B cell (primary cell): ENCODE data around the gene PPP4R3A. TPM values are rescaled to one million over a fixed set of nuclear protein-coding genes. Genes with fewer than 3 reads are reported as not detected.

ENCODE experiments used
- ATAC-seq: fragments of 200-7000 bp; cut with Tn5 transposase; one replicate; pipeline ENCODE4 v1.10.0; 2021; ENCODE audit warnings: low read depth, mild to moderate bottlenecking, moderate number of reproducible peaks, moderate library complexity
- CTCF ChIA-PET: fragments of 350-600 bp; sonication (Branson Sonifier 250); formaldehyde crosslinking; loops from one replicate; lab custom pipeline; 2021; ENCODE audit warnings: antibody characterized with exemption, inconsistent platforms; lab: Charles Lee
- POLR2A ChIA-PET: fragments of 350-600 bp; sonication (Branson Sonifier 250); formaldehyde crosslinking; loops from one replicate; lab custom pipeline; 2021; ENCODE audit warnings: antibody characterized with exemption; lab: Charles Lee
- DNase-seq: peaks from one replicate; pipeline ENCODE4 v3.0.0; 2013
- H2AFZ ChIP-seq: 2 replicates; pipeline ENCODE4 v1.6.1; 2012; ENCODE audit warnings: mild to moderate bottlenecking, low read depth, low read length; ENCODE audit not compliant: insufficient read depth, poor library complexity, severe bottlenecking
- H3K27ac ChIP-seq, 2 donors: 1 replicate in 1 of 2; 2 replicates in 1 of 2; pipeline ENCODE4 v1.5.1; 2012 to 2013; ENCODE audit warnings: low read length in 2 of 2, mild to moderate bottlenecking in 2 of 2, moderate library complexity in 1 of 2
- H3K27me3 ChIP-seq, 4 experiments: fragments of 200-600 bp in 1 of 4; sonication (generic) in 1 of 4; replicated peaks in 1 of 4; 1 replicate in 2 of 4; 2 replicates in 2 of 4; pipeline versions ENCODE4 v1.6.1 to v1.7.0; 2013 to 2016; ENCODE audit warnings: low read length in 3 of 4, mild to moderate bottlenecking in 2 of 4, mixed read lengths in 1 of 4, moderate library complexity in 1 of 4; ENCODE audit not compliant: insufficient read depth in 4 of 4, control insufficient read depth in 3 of 4; ENCODE audit errors: control extremely low read depth in 1 of 4
- H3K36me3 ChIP-seq, 2 experiments: replicated peaks in 1 of 2; 1 replicate in 1 of 2; 2 replicates in 1 of 2; pipeline versions ENCODE4 v1.6.1 to v1.7.1; 2013; ENCODE audit warnings: low read length in 1 of 2; ENCODE audit not compliant: insufficient read depth in 2 of 2, control insufficient read depth in 1 of 2; ENCODE audit errors: control extremely low read depth in 1 of 2, extremely low read depth in 1 of 2
- H3K4me1 ChIP-seq, 2 donors: fragments of 200-600 bp in 1 of 2; sonication (generic) in 1 of 2; 1 replicate in 1 of 2; 2 replicates in 1 of 2; pipeline versions ENCODE4 v1.5.1 to v1.6.1; 2013 to 2017; ENCODE audit warnings: low read length in 2 of 2; ENCODE audit not compliant: control insufficient read depth in 2 of 2, insufficient read depth in 2 of 2
- H3K4me2 ChIP-seq: replicated peaks from 2 replicates; pipeline ENCODE3; 2012; ENCODE audit warnings: mild to moderate bottlenecking, low read depth, low read length; ENCODE audit not compliant: poor library complexity, severe bottlenecking
- H3K4me3 ChIP-seq, 5 experiments: fragments of 200-600 bp in 1 of 5; sonication (generic) in 1 of 5; 1 replicate in 3 of 5; 2 replicates in 2 of 5; pipeline versions ENCODE4 v1.5.1 to v1.7.0; 2011 to 2016; ENCODE audit warnings: low read length in 4 of 5, mild to moderate bottlenecking in 4 of 5, low read depth in 2 of 5, control low read depth in 1 of 5, moderate library complexity in 1 of 5; ENCODE audit not compliant: insufficient read depth in 1 of 5; ENCODE audit errors: control extremely low read depth in 1 of 5, extremely low read depth in 1 of 5
- H3K79me2 ChIP-seq: fragments of 200-600 bp; sonication (generic); one replicate; pipeline ENCODE4 v1.6.0; 2016; ENCODE audit warnings: low read length; ENCODE audit not compliant: control insufficient read depth, insufficient read depth
- H3K9ac ChIP-seq: fragments of 200-600 bp; sonication (generic); 2 replicates; pipeline ENCODE4 v1.6.1; 2017; ENCODE audit warnings: mild to moderate bottlenecking, low read length, moderate library complexity
- H3K9me3 ChIP-seq, 3 donors: one replicate each; pipeline versions ENCODE4 v1.6.1 to v1.7.1; 2013; ENCODE audit warnings: low read length in 2 of 3; ENCODE audit not compliant: control insufficient read depth in 2 of 3, insufficient read depth in 1 of 3; ENCODE audit errors: control extremely low read depth in 1 of 3
- H4K20me1 ChIP-seq: 2 replicates; pipeline ENCODE4 v1.6.0; 2012; ENCODE audit warnings: mild to moderate bottlenecking, low read length; ENCODE audit not compliant: insufficient read depth, control insufficient read depth, poor library complexity, severe bottlenecking
- H3K27ac Mint-ChIP-seq: one replicate; pipeline ENCODE4 v1.8.0; 2021; ENCODE audit warnings: mixed read lengths
- H3K27me3 Mint-ChIP-seq: one replicate; pipeline ENCODE4 v1.8.0; 2021; ENCODE audit warnings: mixed read lengths
- H3K4me1 Mint-ChIP-seq: one replicate; pipeline ENCODE4 v1.8.0; 2021; ENCODE audit warnings: mixed read lengths
- H3K4me3 Mint-ChIP-seq: one replicate; pipeline ENCODE4 v1.8.0; 2021; ENCODE audit warnings: mixed read lengths
- H3K9me3 Mint-ChIP-seq: one replicate; pipeline ENCODE4 v1.8.0; 2022; ENCODE audit warnings: mixed read lengths; ENCODE audit not compliant: insufficient read depth
- CTCF ChIP-seq: fragments of 200-600 bp; IDR thresholded peaks from one replicate; pipeline ENCODE4 v1.8.0; 2022; ENCODE audit warnings: antibody characterized with exemption, mild to moderate bottlenecking
- EZH2 ChIP-seq: IDR thresholded peaks from 2 replicates; pipeline ENCODE4 v1.6.1; 2012; ENCODE audit warnings: borderline replicate concordance, low read depth, mild to moderate bottlenecking, moderate library complexity, low read length; ENCODE audit not compliant: insufficient read depth, poor library complexity, severe bottlenecking
- WGBS: methylation state at CpG from one replicate; pipeline ENCODE4 v1.1.5; 2013; ENCODE audit warnings: missing lambda C conversion rate; ENCODE audit not compliant: insufficient coverage; 5-methylcytosine and 5-hydroxymethylcytosine counted together
- intact Hi-C: fragments of 100-400 bp; cut with micrococcal nuclease; formaldehyde crosslinking; loops from one replicate; pipeline ENCODE4 v1.10.0; 2022
- polyA plus RNA-seq: library from polyadenylated mRNA; depleted of rRNA; stranded (reverse); fragments of >200 nt; gene quantifications from 2 replicates; pipeline ENCODE4 v1.2.3, GENCODE V29; 2012
- total RNA-seq, 2 donors: library from RNA; stranded (reverse); fragments of 120-200 nt in 1 of 2; gene quantifications; 1 replicate in 1 of 2; 2 replicates in 1 of 2; pipeline versions ENCODE4 v1.2.3 to v1.2.4, GENCODE V29; 2013 to 2022

The PPP4R3A gene
- total and polyA plus RNA-seq, 2 donors (not counting 1 experiment from before 2014, with no cell fraction given) = 80.6 to 189 TPM

- Histone ChIP-seq H3K27me3 (no peaks in the 10 kb centered on the region), H3K79me2 (no peaks in the 10 kb centered on the region), H3K36me3 (no peaks in the 10 kb centered on the region), H3K9ac (no peak overlapping the region), H3K4me1 (no peaks in the 10 kb centered on the region), H3K27ac (no peak overlapping the region), H3K4me3 (no peak overlapping the region), H3K4me2 (no peak overlapping the region), H2AFZ (no peak overlapping the region), H4K20me1 (no peaks in the 10 kb centered on the region), H3K9me3 (no peaks in the 10 kb centered on the region)
- no peaks in the 10 kb centered on the region for H3K4me1 Mint-ChIP-seq
- ChIA-PET POLR2A (no interaction called here), CTCF (no interaction called here)
- peaks cover 29% of the 10 kb centered on the region for H3K27me3 Mint-ChIP-seq
- no peak overlapping the region for H3K27ac Mint-ChIP-seq
- DNase-seq = no peak
- no peak for TF ChIP-seq EZH2
- no peak for TF ChIP-seq CTCF
- no peak overlapping the region for H3K4me3 Mint-ChIP-seq
- no peak for ATAC-seq
- no peaks in the 10 kb centered on the region for H3K9me3 Mint-ChIP-seq
- intact Hi-C loops = no loop called here
- WGBS = no CpG with 5 or more reads among the region's 3 CpGs
Measured at GRCh38 chr14:91533623-91534022, 23.5 kb upstream of the PPP4R3A start.

GRCh38 chr14:91523972-91524371, 13.9 kb upstream of the PPP4R3A start:
- H3K36me3 ChIP-seq = no peaks in the 10 kb centered on the region
- intact Hi-C loops = no loop called here
- CTCF ChIA-PET = no interaction called here

More at GRCh38 chr14:91523972-91524371, 13.9 kb upstream of the PPP4R3A start:
- no peak overlapping the region for H3K27ac Mint-ChIP-seq
- Histone ChIP-seq H3K9me3 (peaks cover 0 to 3% (median 0%) of the 10 kb centered on the region in 3 donors), H3K79me2 (no peaks in the 10 kb centered on the region), H3K27me3 (no peaks in the 10 kb centered on the region), H3K27ac (no peak overlapping the region), H3K4me1 (no peaks in the 10 kb centered on the region), H3K9ac (no peak overlapping the region), H3K4me2 (no peak overlapping the region), H2AFZ (no peak overlapping the region), H4K20me1 (no peaks in the 10 kb centered on the region), H3K4me3 (no peak overlapping the region)
- ATAC-seq (no peak), DNase-seq (no peak)
- WGBS = 100% methylated on average over 2 of the region's 3 CpGs
- no peaks in the 10 kb centered on the region for H3K9me3 Mint-ChIP-seq
- H3K27me3 Mint-ChIP-seq = peaks cover 5% of the 10 kb centered on the region
- TF ChIP-seq CTCF = no peak
- no peaks in the 10 kb centered on the region for H3K4me1 Mint-ChIP-seq
- no peak overlapping the region for H3K4me3 Mint-ChIP-seq
- POLR2A ChIA-PET = no interaction called here
